Measurements from ENCODE around the gene EDDM3A. TPM values are rescaled to one million over a fixed set of nuclear protein-coding genes. Genes with fewer than 3 reads are reported as not detected.
A peak's percentile ranks its signal among the peaks of the same experiment; 100 is the strongest.
"Not testable (repeated sequence)": the region's sequence is repeated elsewhere in the genome, so short reads cannot be mapped to it uniquely, and the experiment has no call there.

EDDM3A gene
- total RNA-seq = not detected
- long read RNA-seq = 0 reads

GRCh38 chr14:20745571-20746358 lies at the start of gene EDDM3A:
TSS of gene EDDM3A (plus strand) at chr14:20745887. CDS start at chr14:20747581, 1,694 bp downstream.
- no peak for ATAC-seq
- no peak for DNase-seq (ENCODE audit: missing footprints)
- intact Hi-C loops (cut with DNase I) = no loop called here

- intact Hi-C loops (cut with DNase I) = loop anchor here (1.0 to 10.0 kb wide), 4 partner anchors 62 to 278 kb away; no protein-coding TSS in a partner anchor
- ATAC-seq (no peak), DNase-seq (ENCODE audit: missing footprints) (no peak)
Observed at GRCh38 chr14:20696764-20697163, 48.9 kb upstream of the EDDM3A start.

DNA sequence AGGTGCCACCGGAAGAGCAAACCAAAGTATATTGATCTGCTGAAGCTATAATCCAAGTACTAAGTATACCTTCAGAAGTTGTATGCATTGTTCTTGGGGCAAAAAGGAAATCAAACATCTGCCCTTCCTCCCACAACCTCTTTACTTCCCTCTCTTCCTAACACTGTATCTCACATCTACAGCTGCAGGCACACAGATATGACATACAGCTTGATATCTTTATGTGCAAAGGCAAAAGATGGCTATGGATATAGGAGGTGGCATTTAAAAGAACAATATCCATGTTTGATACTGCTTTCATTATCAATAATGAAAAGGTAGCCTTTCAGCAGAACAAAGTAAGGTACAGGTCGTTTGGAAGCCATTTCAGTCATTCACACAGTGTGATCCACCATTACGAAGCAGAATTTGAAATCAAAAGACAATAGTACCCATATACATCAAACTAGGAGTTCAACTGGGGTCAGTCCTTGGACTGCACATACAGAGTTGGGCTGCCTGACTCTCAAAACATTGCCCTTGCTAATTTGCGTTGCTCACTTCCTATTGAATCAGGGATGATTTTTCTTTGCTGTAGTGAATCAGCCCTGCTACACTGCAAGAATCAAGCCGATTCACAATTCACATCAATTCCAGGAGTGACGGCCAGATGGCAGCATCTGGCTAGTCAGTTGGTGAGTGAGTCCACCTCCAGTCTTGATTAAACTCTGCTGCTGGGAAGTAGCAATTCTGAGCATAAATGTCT lies 48.2 kb upstream of the EDDM3A start:
- ATAC-seq (peak; percentile 81), DNase-seq (ENCODE audit: missing footprints) (no peak)
- intact Hi-C loops (cut with DNase I) = loop anchor here (1.0 to 10.0 kb wide), 3 partner anchors 158 to 277 kb away; no protein-coding TSS in a partner anchor

DNA sequence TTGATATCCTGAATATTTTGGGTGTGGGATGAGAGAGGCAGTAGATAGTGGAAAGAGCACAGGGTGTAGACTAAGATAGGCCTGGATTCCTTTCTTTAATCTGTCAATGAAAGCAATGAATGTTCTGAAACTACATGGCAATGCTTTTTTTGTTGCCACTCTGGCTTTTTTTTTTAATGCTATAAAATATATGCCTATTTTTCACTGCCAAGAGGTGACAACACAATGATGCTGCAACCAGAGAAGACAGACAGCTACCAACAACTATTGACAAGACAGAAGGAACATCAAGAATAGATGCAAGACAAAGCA lies 47.7 kb upstream of the EDDM3A start:
- DNase-seq (ENCODE audit: missing footprints) = no peak
- no peak for ATAC-seq
- intact Hi-C loops (cut with DNase I) = loop anchor here (5.0 to 10.0 kb wide), 2 partner anchors 174 to 277 kb away; no protein-coding TSS in a partner anchor

DNA sequence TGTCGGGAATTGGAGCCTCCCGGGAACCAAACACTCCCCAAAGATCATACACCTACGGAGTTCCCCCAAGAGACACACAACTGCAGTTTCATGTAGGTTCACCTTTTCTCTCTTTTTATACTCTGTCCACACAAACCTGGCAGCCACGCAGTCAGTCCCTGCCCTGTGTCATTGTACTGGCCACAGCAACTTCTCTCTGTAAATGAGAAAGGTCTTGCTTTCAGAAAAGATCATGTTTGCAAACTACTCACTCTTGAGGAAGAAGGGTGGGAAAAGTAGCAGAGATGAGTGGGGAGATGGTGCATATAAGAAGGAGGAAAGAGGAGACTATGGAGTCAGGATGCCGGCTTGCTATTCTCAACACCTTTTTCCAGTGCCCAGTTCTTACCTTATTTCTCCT lies 46.8 kb upstream of the EDDM3A start:
- DNase-seq (ENCODE audit: missing footprints) (no peak), ATAC-seq (no peak)
- intact Hi-C loops (cut with DNase I) = loop anchor here (5.0 to 10.0 kb wide), 2 partner anchors 173 to 276 kb away; no protein-coding TSS in a partner anchor

DNA sequence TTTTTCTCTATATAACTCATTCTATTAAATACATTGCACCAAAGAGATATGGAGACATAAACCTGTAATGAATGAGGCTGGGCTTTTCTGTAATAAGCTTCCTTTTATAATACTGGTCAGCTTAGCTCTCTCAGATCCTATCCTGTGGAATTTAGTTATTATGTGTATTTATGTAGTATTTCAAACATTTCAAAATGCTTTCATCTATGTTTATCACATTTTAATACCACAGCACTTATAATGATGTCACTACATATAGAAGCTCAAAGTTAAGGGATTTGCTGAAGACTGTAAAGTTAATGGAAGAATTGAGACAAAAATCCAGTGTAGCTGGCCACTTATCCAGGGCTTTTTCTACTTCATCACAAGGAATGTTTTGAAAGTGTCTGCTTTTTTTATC lies 45.8 kb upstream of the EDDM3A start:
- DNase-seq (ENCODE audit: missing footprints) (no peak), ATAC-seq (no peak)
- intact Hi-C loops (cut with DNase I) = loop anchor here (5.0 to 10.0 kb wide), 2 partner anchors 172 to 275 kb away; no protein-coding TSS in a partner anchor

DNA sequence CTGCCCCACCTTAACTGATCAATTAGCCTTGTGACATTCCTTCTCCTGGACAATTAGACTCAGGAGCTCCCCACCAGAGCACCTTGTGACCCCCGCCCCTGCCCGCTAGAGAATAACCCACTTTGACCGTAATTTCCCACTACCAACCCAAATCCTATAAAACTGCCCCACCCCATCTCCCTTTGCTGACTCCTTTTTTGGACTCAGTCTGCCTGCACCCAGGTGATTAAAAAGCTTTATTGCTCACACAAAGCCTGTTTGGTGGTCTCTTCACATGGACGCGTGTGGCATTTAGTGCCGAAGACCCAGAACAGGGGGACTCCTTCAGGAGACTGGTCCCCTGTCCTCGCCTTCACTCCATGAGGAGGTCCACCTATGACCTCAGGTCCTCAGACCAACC lies 44.7 kb upstream of the EDDM3A start:
- DNase-seq (ENCODE audit: missing footprints); ATAC-seq; intact Hi-C loops (cut with DNase I): not testable (repeated sequence)

DNA sequence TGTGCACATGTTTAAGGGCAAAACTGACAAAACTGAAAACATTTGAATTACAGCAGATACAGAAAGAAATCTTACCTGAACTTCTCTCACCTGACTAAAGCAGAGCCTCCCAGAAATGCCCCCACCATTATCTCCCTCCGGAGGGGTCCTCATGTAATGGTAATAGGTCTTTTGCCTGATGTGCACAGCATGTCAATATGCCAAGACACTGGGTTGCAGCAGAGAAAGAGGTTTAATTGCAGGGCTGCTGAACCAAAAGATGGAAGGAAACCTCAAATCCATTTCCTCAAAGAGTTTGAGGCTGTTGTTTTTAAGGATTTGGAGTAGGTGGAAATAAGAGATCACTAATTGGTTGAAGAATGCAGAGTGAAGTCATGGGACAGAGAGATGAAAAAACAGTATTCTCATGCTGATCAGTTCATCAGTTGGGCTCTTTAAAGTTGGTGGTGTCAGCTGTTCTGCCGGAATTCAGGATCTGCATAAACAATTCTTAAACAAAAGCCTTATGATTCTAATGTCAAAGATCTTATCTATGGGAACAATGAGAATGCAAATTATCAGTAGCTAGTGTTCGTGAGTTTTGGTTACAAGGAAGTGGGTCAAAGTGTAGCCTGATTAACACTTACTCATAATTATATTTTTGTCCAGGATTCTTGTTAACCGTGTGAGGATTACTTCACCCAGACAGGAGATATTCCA lies 38.9 kb upstream of the EDDM3A start:
- intact Hi-C loops (cut with DNase I) = no loop called here
- DNase-seq (ENCODE audit: missing footprints) (no peak), ATAC-seq (no peak)

- DNase-seq (ENCODE audit: missing footprints) (no peak), ATAC-seq (no peak)
- intact Hi-C loops (cut with DNase I) = no loop called here
Observed at GRCh38 chr14:20707622-20708021, 38.1 kb upstream of the EDDM3A start.

- DNase-seq (ENCODE audit: missing footprints) = no peak
Observed at GRCh38 chr14:20711261-20711660, 34.4 kb upstream of the EDDM3A start.

DNA sequence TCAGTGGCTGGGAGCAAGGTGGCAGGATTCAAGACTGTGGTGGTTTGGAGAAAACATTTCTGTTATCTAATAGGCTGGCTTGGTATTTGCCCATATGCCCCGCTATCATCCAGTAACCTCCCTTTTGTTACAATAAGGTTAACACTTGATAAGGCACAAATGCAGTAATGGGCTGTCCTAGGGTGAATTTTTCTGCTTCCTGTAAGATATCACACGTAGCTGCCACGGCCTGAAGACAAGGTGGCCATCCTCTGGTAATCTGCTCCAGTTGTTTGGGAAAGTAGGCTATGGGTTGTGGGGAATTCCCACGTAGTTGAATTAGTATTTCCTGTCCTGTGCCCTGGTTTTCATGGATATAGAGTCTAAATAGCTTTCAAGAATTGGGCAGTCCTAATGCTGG lies 34.0 kb upstream of the EDDM3A start:
- intact Hi-C loops (cut with DNase I) = no loop called here
- DNase-seq (ENCODE audit: missing footprints) = no peak
- ATAC-seq = no peak

More at GRCh38 chr14:20711261-20711660, 34.4 kb upstream of the EDDM3A start:
- ATAC-seq = no peak
- intact Hi-C loops (cut with DNase I) = no loop called here

DNA sequence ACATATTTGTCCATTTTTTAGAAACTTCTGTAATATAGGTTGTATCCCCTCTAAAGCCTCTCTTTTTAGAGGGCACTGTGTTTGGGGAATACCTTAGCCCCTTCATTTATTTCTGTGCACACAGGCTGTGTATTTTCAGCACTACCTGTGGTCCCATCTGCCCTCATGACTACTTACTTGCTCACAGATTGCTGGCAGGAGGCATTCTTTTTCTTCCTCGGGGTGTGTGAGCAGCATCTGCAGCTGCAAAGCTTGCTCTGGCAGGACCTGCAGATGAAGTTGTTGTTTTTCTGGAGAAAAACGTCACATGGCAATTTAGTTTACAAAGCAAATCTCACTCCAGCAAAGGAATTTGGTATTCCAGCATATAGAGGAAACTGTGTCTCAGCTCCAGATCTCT lies 32.8 kb upstream of the EDDM3A start:
- DNase-seq (ENCODE audit: missing footprints) = no peak
- intact Hi-C loops (cut with DNase I) = no loop called here
- ATAC-seq = no peak

- DNase-seq (ENCODE audit: missing footprints) (peak; percentile 89), ATAC-seq (peak; percentile 80)
- intact Hi-C loops (cut with DNase I) = no loop called here
Observed at GRCh38 chr14:20714593-20715250, 31.0 kb upstream of the EDDM3A start.

GRCh38 chr14:20719777-20720176 lies 25.9 kb upstream of the EDDM3A start:
- DNase-seq (ENCODE audit: missing footprints) = no peak
- intact Hi-C loops (cut with DNase I) = no loop called here
- no peak for ATAC-seq

- intact Hi-C loops (cut with DNase I) = no loop called here
- ATAC-seq (no peak), DNase-seq (ENCODE audit: missing footprints) (no peak)
Observed at GRCh38 chr14:20720741-20721140, 24.9 kb upstream of the EDDM3A start.

DNA sequence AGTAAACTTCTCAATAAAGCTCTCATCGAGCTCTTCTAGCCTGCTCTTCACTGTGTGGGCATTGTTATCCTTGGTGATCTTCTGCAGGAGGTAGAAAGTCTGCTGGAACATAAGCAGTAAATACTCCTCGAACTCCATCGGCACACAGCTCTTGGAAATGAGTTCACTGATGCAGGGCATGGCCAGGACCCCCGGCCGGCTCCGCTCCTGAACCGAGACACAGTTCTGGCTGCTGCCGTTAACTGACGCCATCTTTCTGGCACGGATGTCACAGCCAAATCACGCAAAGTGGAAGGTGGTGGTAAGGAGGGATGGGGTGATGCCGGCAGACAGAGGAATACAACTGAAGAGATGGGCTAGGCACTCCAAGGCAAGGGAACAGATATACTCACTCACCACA lies 23.7 kb upstream of the EDDM3A start:
- DNase-seq (ENCODE audit: missing footprints) = no peak
- ATAC-seq = no peak
- intact Hi-C loops (cut with DNase I) = no loop called here

DNA sequence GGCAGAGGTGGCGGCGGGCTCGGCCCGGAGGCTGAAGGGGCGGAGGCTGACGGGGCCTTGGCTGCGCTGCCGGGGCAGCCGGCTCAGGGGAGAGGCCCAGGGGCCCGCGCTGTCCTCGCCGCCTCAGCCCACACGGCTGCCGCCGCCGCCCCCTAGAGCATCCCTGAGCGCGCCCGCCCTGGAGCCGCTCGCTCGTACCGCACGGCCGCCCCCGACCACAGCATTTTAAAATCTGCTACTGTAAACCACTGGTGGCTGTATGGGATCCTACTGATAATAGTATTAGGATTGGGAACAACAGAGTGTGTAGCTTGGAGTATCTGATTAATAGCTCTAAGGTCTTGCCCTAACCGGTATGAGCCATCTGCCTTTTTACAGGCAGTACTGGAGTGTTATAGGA lies 22.2 kb upstream of the EDDM3A start:
- intact Hi-C loops (cut with DNase I) = no loop called here
- DNase-seq (ENCODE audit: missing footprints) = no peak
- no peak for ATAC-seq

DNA sequence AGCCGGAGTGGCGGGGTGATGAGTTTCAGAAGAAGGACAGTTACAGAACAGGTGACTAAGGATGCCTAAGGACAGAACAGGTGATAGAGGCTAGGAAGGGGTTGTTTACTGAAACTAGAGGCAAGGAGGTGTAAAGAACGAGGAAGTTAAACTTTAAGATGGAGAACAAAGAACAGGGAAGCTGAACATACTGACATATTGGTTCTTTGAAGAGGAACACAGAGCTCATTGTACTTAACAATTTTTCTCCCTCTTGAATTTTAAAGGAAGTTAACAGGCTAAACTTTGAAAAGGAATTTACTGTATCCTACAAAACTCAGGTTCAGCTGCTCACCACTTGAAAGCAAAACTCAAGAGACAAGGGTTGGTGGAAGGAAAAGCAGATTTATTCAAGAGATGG lies 19.6 kb upstream of the EDDM3A start:
- intact Hi-C loops (cut with DNase I); ATAC-seq; DNase-seq (ENCODE audit: missing footprints): not testable (repeated sequence)

- no peak for DNase-seq (ENCODE audit: missing footprints)
- no peak for ATAC-seq
- intact Hi-C loops (cut with DNase I) = no loop called here
Observed at GRCh38 chr14:20726531-20726930, 19.2 kb upstream of the EDDM3A start.

All from Right ventricle myocardium inferior (tissue), 1 donor.